ENCODE measurements around the gene CARD19. TPM values are rescaled to one million over a fixed set of nuclear protein-coding genes. Genes with fewer than 3 reads are reported as not detected.
A peak's percentile ranks its signal among the peaks of the same experiment; 100 is the strongest.

Gene CARD19
- total RNA-seq, 3 donors from 2014 or later, result 59.0 to 79.3 (median 62.1) TPM

- Histone ChIP-seq H3K4me1 (peaks cover 4 to 14% of the 10 kb centered on the region in 2 donors), H3K4me3 (no peak overlapping the region), H3K27me3 (no peaks in the 10 kb centered on the region), H3K36me3 (no peaks in the 10 kb centered on the region), H3K27ac (peak overlapping the region in 1 of 2 donors; percentile 1), H3K9me3 (no peaks in the 10 kb centered on the region)
- DNase-seq (ENCODE audit: low spot score in 2 of 2), result peak in 1 of 2 donors; percentile 45
- intact Hi-C loops (cut with DNase I; ENCODE audit: low total_unique reads), result no loop called here
- TF ChIP-seq POLR2AphosphoS5 (IDR thresholded peaks at IDR 0.05) (no peak), POLR2A (IDR thresholded peaks at IDR 0.05) (no peak), CTCF (IDR thresholded peaks at IDR 0.05) (no peak)
Observed at GRCh38 chr9:93122721-93123221, 26.8 kb downstream of the CARD19 start.

DNA sequence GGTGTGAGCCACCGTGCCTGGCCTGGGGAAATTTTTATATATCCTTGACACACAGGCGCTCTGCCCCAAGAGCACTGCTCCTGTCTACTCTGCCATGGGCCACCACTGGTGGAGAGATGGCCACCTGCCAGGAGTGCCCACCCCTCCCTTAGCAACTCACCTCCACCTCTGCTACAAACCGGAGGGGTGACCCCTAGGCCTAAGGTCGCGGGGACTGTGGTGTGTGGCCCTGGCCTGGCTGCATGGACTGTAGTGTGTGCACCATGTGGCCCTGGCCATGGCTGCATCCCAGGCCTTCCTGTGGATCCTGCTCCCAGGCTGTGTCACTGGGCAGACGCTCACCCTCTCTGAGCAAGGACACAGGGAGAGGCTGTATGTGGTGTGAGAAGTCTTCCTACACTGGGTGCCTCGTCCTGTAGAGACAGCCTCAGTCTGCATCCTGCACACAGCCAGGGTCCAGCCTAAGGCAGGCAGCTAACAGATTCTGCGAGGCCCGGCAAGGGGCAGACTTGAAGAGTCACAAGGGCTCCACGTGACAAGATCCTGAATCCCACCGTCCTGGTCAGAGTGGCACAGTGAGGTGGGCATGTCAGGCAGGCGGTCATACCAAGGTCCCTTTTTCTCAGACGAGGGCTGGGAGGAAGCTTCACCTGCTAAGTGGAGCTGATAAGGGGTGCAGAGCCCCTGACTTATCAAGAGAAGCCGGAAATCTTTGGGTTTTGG is 27.7 kb downstream of the CARD19 start:
- no peaks in the 10 kb centered on the region for H3K9me3 ChIP-seq
- intact Hi-C loops (cut with DNase I; ENCODE audit: low total_unique reads), result no loop called here
- H3K4me1 ChIP-seq, result peaks cover 4 to 14% of the 10 kb centered on the region in 2 donors
- no peak overlapping the region for H3K4me3 ChIP-seq
- no peaks in the 10 kb centered on the region for H3K27me3 ChIP-seq
- H3K27ac ChIP-seq, result no peak overlapping the region
- peak in 1 of 2 donors; percentile 42 for DNase-seq (ENCODE audit: low spot score in 2 of 2)
- no peak for TF ChIP-seq POLR2AphosphoS5 (IDR thresholded peaks at IDR 0.05)
- no peak for TF ChIP-seq CTCF (IDR thresholded peaks at IDR 0.05)
- TF ChIP-seq POLR2A (IDR thresholded peaks at IDR 0.05), result no peak
- H3K36me3 ChIP-seq, result no peaks in the 10 kb centered on the region

GRCh38 chr9:93124793-93125192 is 28.8 kb downstream of the CARD19 start:
- no peak overlapping the region for H3K4me3 ChIP-seq
- H3K27ac ChIP-seq, result peak overlapping the region in 1 of 2 donors; percentile 5
- peaks cover 15 to 23% of the 10 kb centered on the region in 2 donors for H3K4me1 ChIP-seq
- H3K9me3 ChIP-seq, result no peaks in the 10 kb centered on the region
- H3K36me3 ChIP-seq, result no peaks in the 10 kb centered on the region
- H3K27me3 ChIP-seq, result no peaks in the 10 kb centered on the region
- no peak for TF ChIP-seq POLR2AphosphoS5 (IDR thresholded peaks at IDR 0.05)
- TF ChIP-seq POLR2A (IDR thresholded peaks at IDR 0.05), result no peak
- no peak for TF ChIP-seq CTCF (IDR thresholded peaks at IDR 0.05)
- intact Hi-C loops (cut with DNase I; ENCODE audit: low total_unique reads), result no loop called here
- peak in 1 of 2 donors; percentile 46 for DNase-seq (ENCODE audit: low spot score in 2 of 2)

- no peaks in the 10 kb centered on the region for H3K9me3 ChIP-seq
- peak in 1 of 2 donors; percentile 7 for DNase-seq (ENCODE audit: low spot score in 2 of 2)
- peaks cover 15 to 23% of the 10 kb centered on the region in 2 donors for H3K4me1 ChIP-seq
- H3K27me3 ChIP-seq, result no peaks in the 10 kb centered on the region
- no peaks in the 10 kb centered on the region for H3K36me3 ChIP-seq
- H3K27ac ChIP-seq, result no peak overlapping the region
- intact Hi-C loops (cut with DNase I; ENCODE audit: low total_unique reads), result no loop called here
- TF ChIP-seq POLR2A (IDR thresholded peaks at IDR 0.05) (no peak), POLR2AphosphoS5 (IDR thresholded peaks at IDR 0.05) (no peak), CTCF (IDR thresholded peaks at IDR 0.05) (no peak)
- H3K4me3 ChIP-seq, result no peak overlapping the region
Observed at GRCh38 chr9:93125331-93125894, 29.4 kb downstream of the CARD19 start.

Data from breast epithelium (tissue), 4 donors.